ENCODE measurements around the gene CCDC172. TPM values are rescaled to one million over a fixed set of nuclear protein-coding genes. Genes with fewer than 3 reads are reported as not detected.

CCDC172 gene
- total and polyA plus RNA-seq, 2 of the 4 experiments (the other 2 are of a cell fraction): not detected

DNA sequence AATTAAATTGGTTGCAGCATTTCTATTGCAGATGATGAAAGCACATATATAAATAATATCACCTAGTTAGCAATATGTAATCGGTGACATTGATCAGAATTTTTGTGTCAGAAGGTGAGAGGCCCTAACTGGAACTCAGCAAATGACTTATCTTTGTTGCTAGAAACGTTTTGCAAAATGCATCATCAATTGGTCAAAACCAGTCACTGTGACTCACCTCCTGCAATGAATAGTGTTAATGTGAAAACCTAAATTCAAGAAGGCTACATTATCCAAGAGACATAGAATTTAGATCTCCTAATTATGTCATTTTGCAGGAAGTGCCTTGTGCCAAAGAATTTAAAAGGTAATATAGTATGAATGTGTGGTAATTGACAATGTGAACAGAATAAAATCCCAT is 93.6 kb downstream of the CCDC172 start:
- DNase-seq: no peak
- H2AK9ac ChIP-seq (replicated peaks; ENCODE audit: low read depth, low read length, poor library complexity): no peak overlapping the region
- no peaks in the 10 kb centered on the region for H3K9me3 ChIP-seq (ENCODE audit: control insufficient read depth, insufficient read depth, low read length)
- no peak overlapping the region for H3K14ac ChIP-seq (replicated peaks; ENCODE audit: low read depth, low read length)
- ChIA-PET POLR2A (ENCODE audit: unreplicated experiment) (no interaction called here), CTCF (no interaction called here)
- no TSS peak for BruUV-seq (replicated peaks)
- no peak overlapping the region for H2AFZ ChIP-seq (replicated peaks; ENCODE audit: low read length, poor library complexity)
- H3K18ac ChIP-seq (ENCODE audit: low read depth, low read length): no peak overlapping the region
- ATAC-seq (ENCODE audit: low read depth): no peak
- H3K27ac ChIP-seq (ENCODE audit: insufficient read depth, low read length): no peak overlapping the region
- H2BK15ac ChIP-seq (ENCODE audit: low read depth, low read length): no peak overlapping the region
- no peaks in the 10 kb centered on the region for H3K36me3 ChIP-seq (ENCODE audit: control insufficient read depth, insufficient read depth, low read length)
- H3K4ac ChIP-seq (ENCODE audit: low read depth, low read length): no peak overlapping the region
- H3K27me3 ChIP-seq (ENCODE audit: control insufficient read depth, insufficient read depth, low read length): no peaks in the 10 kb centered on the region
- no peak overlapping the region for H2BK20ac ChIP-seq (ENCODE audit: low read depth, low read length)
- no peaks in the 10 kb centered on the region for H4K20me1 ChIP-seq (ENCODE audit: insufficient read depth, low read length)
- H3K4me1 ChIP-seq (ENCODE audit: control insufficient read depth, insufficient read depth, low read length): no peaks in the 10 kb centered on the region
- H3K23ac ChIP-seq (ENCODE audit: low read depth, low read length): no peak overlapping the region
- dilution Hi-C loops (cut with HindIII; ENCODE audit: low sequenced_read_pairs, unreplicated experiment): no loop called here
- no peak overlapping the region for H2BK5ac ChIP-seq (ENCODE audit: low read depth, low read length, poor library complexity, severe bottlenecking)
- no peak overlapping the region for H4K8ac ChIP-seq (ENCODE audit: low read depth in 2 of 2, low read length in 2 of 2)
- in situ Hi-C loops (cut with MboI; ENCODE audit: low sequenced_read_pairs): no loop called here
- no peak overlapping the region for H3K4me3 ChIP-seq (ENCODE audit: insufficient read depth, low read depth, low read length)
- H4K91ac ChIP-seq (ENCODE audit: insufficient read depth, low read depth, low read length): no peak overlapping the region
- intact Hi-C loops (cut with micrococcal nuclease): no loop called here
- H3K4me2 ChIP-seq (ENCODE audit: low read depth, low read length): no peak overlapping the region
- TF ChIP-seq ELK1 (IDR thresholded peaks at IDR 0.05; ENCODE audit: borderline replicate concordance, low read depth, low read length): no peak
- TF ChIP-seq RFX5 (IDR thresholded peaks at IDR 0.05; ENCODE audit: low read depth, low read length): no peak
- no peak for TF ChIP-seq BHLHE40 (IDR thresholded peaks at IDR 0.05; ENCODE audit: low read depth, low read length)
- no peak for TF ChIP-seq POLR2A (IDR thresholded peaks at IDR 0.05; ENCODE audit: low read depth, low read length)
- no peak for TF ChIP-seq MAZ (IDR thresholded peaks at IDR 0.05; ENCODE audit: borderline replicate concordance, low read depth, low read length)
- TF ChIP-seq CEBPB (IDR thresholded peaks at IDR 0.05; ENCODE audit: low read depth, low read length): no peak
- no peak for TF ChIP-seq NFE2L2 (IDR thresholded peaks at IDR 0.05; ENCODE audit: low read depth, low read length)
- TF ChIP-seq, protein P1, sequence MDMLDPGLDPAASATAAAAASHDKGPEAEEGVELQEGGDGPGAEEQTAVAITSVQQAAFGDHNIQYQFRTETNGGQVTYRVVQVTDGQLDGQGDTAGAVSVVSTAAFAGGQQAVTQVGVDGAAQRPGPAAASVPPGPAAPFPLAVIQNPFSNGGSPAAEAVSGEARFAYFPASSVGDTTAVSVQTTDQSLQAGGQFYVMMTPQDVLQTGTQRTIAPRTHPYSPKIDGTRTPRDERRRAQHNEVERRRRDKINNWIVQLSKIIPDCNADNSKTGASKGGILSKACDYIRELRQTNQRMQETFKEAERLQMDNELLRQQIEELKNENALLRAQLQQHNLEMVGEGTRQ (IDR thresholded peaks at IDR 0.05; ENCODE audit: low read depth, low read length): no peak
- no peak for TF ChIP-seq RAD21 (IDR thresholded peaks at IDR 0.05; ENCODE audit: low read length)
- TF ChIP-seq MAFK (IDR thresholded peaks at IDR 0.05; ENCODE audit: low read depth, low read length): no peak
- TF ChIP-seq SMC3 (IDR thresholded peaks at IDR 0.05; ENCODE audit: low read depth, low read length): no peak
- no peak for TF ChIP-seq FOS (IDR thresholded peaks at IDR 0.05; ENCODE audit: low read depth, low read length)
- no peak for TF ChIP-seq RCOR1 (IDR thresholded peaks at IDR 0.05; ENCODE audit: insufficient replicate concordance, low read length)
- TF ChIP-seq, protein P2, sequence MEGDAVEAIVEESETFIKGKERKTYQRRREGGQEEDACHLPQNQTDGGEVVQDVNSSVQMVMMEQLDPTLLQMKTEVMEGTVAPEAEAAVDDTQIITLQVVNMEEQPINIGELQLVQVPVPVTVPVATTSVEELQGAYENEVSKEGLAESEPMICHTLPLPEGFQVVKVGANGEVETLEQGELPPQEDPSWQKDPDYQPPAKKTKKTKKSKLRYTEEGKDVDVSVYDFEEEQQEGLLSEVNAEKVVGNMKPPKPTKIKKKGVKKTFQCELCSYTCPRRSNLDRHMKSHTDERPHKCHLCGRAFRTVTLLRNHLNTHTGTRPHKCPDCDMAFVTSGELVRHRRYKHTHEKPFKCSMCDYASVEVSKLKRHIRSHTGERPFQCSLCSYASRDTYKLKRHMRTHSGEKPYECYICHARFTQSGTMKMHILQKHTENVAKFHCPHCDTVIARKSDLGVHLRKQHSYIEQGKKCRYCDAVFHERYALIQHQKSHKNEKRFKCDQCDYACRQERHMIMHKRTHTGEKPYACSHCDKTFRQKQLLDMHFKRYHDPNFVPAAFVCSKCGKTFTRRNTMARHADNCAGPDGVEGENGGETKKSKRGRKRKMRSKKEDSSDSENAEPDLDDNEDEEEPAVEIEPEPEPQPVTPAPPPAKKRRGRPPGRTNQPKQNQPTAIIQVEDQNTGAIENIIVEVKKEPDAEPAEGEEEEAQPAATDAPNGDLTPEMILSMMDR (conservative IDR thresholded peaks at IDR 0.05; ENCODE audit: low read depth, low read length): no peak
- no peak for TF ChIP-seq MXI1 (IDR thresholded peaks at IDR 0.05; ENCODE audit: borderline replicate concordance, low read depth, low read length)
- TF ChIP-seq CHD1 (IDR thresholded peaks at IDR 0.05; ENCODE audit: low read depth, low read length): no peak
- H2BK120ac ChIP-seq (ENCODE audit: low read depth, low read length): no peak overlapping the region
- no peak overlapping the region for H3K56ac ChIP-seq (ENCODE audit: extremely low read depth, insufficient read depth, low read length)
- H3K79me1 ChIP-seq (ENCODE audit: low read depth in 1 of 2, low read length in 2 of 2): no peaks in the 10 kb centered on the region
- no peak overlapping the region for H2AK5ac ChIP-seq (ENCODE audit: low read depth, low read length)
- no peak overlapping the region for H4K5ac ChIP-seq (ENCODE audit: low read depth, low read length)
- no peaks in the 10 kb centered on the region for H3K9me1 ChIP-seq (ENCODE audit: insufficient read depth, low read length)
- no peak overlapping the region for H3K9ac ChIP-seq (ENCODE audit: low read depth, low read length)
- no CpG with 5 or more reads among the region's 2 CpGs for WGBS, 2 experiments (ENCODE audit: extremely low coverage in 2 of 2, insufficient read length in 1 of 2)

Measured in IMR-90 (cell line).